Muscle of leg (tissue), 11 donors: Measurements from ENCODE around the gene CALHM3. TPM values are rescaled to one million over a fixed set of nuclear protein-coding genes. Genes with fewer than 3 reads are reported as not detected.

Source experiments
- DNase-seq: peaks from one replicate; pipeline ENCODE4 v3.0.0; 2013
- H3K27ac ChIP-seq: one replicate; pipeline ENCODE4 v1.5.1; 2013; ENCODE audit warnings: mild to moderate bottlenecking, low read length, control low read depth
- H3K27me3 ChIP-seq: one replicate; pipeline ENCODE4 v1.6.1; 2013; ENCODE audit warnings: low read length; ENCODE audit not compliant: control insufficient read depth, insufficient read depth
- H3K36me3 ChIP-seq: one replicate; pipeline ENCODE4 v1.6.1; 2013; ENCODE audit warnings: low read length; ENCODE audit not compliant: control insufficient read depth, insufficient read depth
- H3K4me1 ChIP-seq: one replicate; pipeline ENCODE4 v1.6.1; 2013; ENCODE audit warnings: low read length; ENCODE audit not compliant: control insufficient read depth, insufficient read depth
- H3K4me3 ChIP-seq: one replicate; pipeline ENCODE4 v1.5.1; 2013; ENCODE audit warnings: low read length, control low read depth
- H3K9me3 ChIP-seq: replicated peaks from 2 replicates; pipeline ENCODE4 v1.6.1; 2013; ENCODE audit warnings: low read depth, low read length; ENCODE audit not compliant: control insufficient read depth
- WGBS: methylation state at CpG from one replicate; pipeline ENCODE4 v1.1.5; 2013; ENCODE audit warnings: missing lambda C conversion rate; ENCODE audit not compliant: insufficient coverage; 5-methylcytosine and 5-hydroxymethylcytosine counted together
- polyA plus RNA-seq, 8 donors: library from polyadenylated mRNA; unstranded; fragments of 120-200 nt; gene quantifications; one replicate each; pipeline versions ENCODE4 v1.2.1 to v1.2.3, GENCODE V29; 2013; ENCODE audit warnings: inconsistent platforms in 1 of 8, low replicate concordance in 1 of 8; ENCODE audit not compliant: insufficient read length in 8 of 8, insufficient read depth in 1 of 8
- total RNA-seq: library from RNA; stranded (reverse); fragments of 120-200 nt; gene quantifications from one replicate; pipeline ENCODE4 v1.2.4, GENCODE V29; 2013

CALHM3 gene
- total and polyA plus RNA-seq, 9 donors = 0.13 TPM; not detected in 8

- no peak for DNase-seq
- H3K4me3 ChIP-seq = no peak overlapping the region
- H3K9me3 ChIP-seq = no peaks in the 10 kb centered on the region
- H3K36me3 ChIP-seq = no peaks in the 10 kb centered on the region
- 86% methylated on average over 3 of the region's 3 CpGs for WGBS
- no peak overlapping the region for H3K27ac ChIP-seq
- peaks cover 11% of the 10 kb centered on the region for H3K4me1 ChIP-seq
- H3K27me3 ChIP-seq = peaks cover 4% of the 10 kb centered on the region
Observed at GRCh38 chr10:103474077-103474476, 5.0 kb downstream of the CALHM3 start.

GRCh38 chr10:103473261-103473671 is 5.8 kb downstream of the CALHM3 start:
- DNase-seq = peak; percentile 40
- Histone ChIP-seq H3K27me3 (peaks cover 4% of the 10 kb centered on the region), H3K27ac (no peak overlapping the region), H3K4me1 (peaks cover 11% of the 10 kb centered on the region), H3K36me3 (no peaks in the 10 kb centered on the region), H3K4me3 (no peak overlapping the region), H3K9me3 (no peaks in the 10 kb centered on the region)
- WGBS = 46% methylated on average over 28 of the region's 32 CpGs

- Histone ChIP-seq H3K27ac (no peak overlapping the region), H3K9me3 (no peaks in the 10 kb centered on the region), H3K4me3 (no peak overlapping the region), H3K36me3 (no peaks in the 10 kb centered on the region), H3K27me3 (peaks cover 4% of the 10 kb centered on the region), H3K4me1 (peaks cover 11% of the 10 kb centered on the region)
- WGBS = 75% methylated on average over 1 of the region's 2 CpGs
- DNase-seq = no peak
Observed at GRCh38 chr10:103472005-103472404, 7.0 kb downstream of the CALHM3 start.

- no peaks in the 10 kb centered on the region for H3K9me3 ChIP-seq
- 50% methylated on average over 13 of the region's 14 CpGs for WGBS
- H3K27me3 ChIP-seq = peaks cover 4% of the 10 kb centered on the region
- H3K4me1 ChIP-seq = peaks cover 11% of the 10 kb centered on the region
- H3K4me3 ChIP-seq = no peak overlapping the region
- H3K27ac ChIP-seq = no peak overlapping the region
- peak; percentile 29 for DNase-seq
- H3K36me3 ChIP-seq = no peaks in the 10 kb centered on the region
Observed at GRCh38 chr10:103470761-103471653, 8.0 kb downstream of the CALHM3 start.

- DNase-seq = no peak
- Histone ChIP-seq H3K27ac (no peak overlapping the region), H3K27me3 (peaks cover 4% of the 10 kb centered on the region), H3K4me3 (no peak overlapping the region), H3K9me3 (no peaks in the 10 kb centered on the region), H3K4me1 (peaks cover 11% of the 10 kb centered on the region), H3K36me3 (no peaks in the 10 kb centered on the region)
- 55% methylated on average over 5 of the region's 5 CpGs for WGBS
Observed at GRCh38 chr10:103469201-103469600, 9.8 kb downstream of the CALHM3 start.

GRCh38 chr10:103467406-103467805 is 11.6 kb downstream of the CALHM3 start:
- WGBS = 31% methylated on average over 2 of the region's 7 CpGs
- no peak for DNase-seq
- H3K4me3 ChIP-seq = no peak overlapping the region
- H3K4me1 ChIP-seq = peaks cover 11% of the 10 kb centered on the region
- H3K36me3 ChIP-seq = no peaks in the 10 kb centered on the region
- peaks cover 2% of the 10 kb centered on the region for H3K27me3 ChIP-seq
- H3K9me3 ChIP-seq = no peaks in the 10 kb centered on the region
- no peak overlapping the region for H3K27ac ChIP-seq

- Histone ChIP-seq H3K4me3 (no peak overlapping the region), H3K36me3 (no peaks in the 10 kb centered on the region), H3K9me3 (no peaks in the 10 kb centered on the region), H3K4me1 (peaks cover 7% of the 10 kb centered on the region), H3K27me3 (peaks cover 2% of the 10 kb centered on the region), H3K27ac (no peak overlapping the region)
- 62% methylated on average over 3 of the region's 3 CpGs for WGBS
- no peak for DNase-seq
Observed at GRCh38 chr10:103466734-103467133, 12.3 kb downstream of the CALHM3 start.

GRCh38 chr10:103465411-103466179 is 13.4 kb downstream of the CALHM3 start:
- H3K4me3 ChIP-seq = no peak overlapping the region
- H3K4me1 ChIP-seq = peaks cover 1% of the 10 kb centered on the region
- peaks cover 2% of the 10 kb centered on the region for H3K27me3 ChIP-seq
- DNase-seq = no peak
- H3K36me3 ChIP-seq = no peaks in the 10 kb centered on the region
- no peaks in the 10 kb centered on the region for H3K9me3 ChIP-seq
- H3K27ac ChIP-seq = no peak overlapping the region
- 73% methylated on average over 10 of the region's 14 CpGs for WGBS

GRCh38 chr10:103463499-103463898 is 15.5 kb downstream of the CALHM3 start:
- Histone ChIP-seq H3K27me3 (no peaks in the 10 kb centered on the region), H3K27ac (no peak overlapping the region), H3K9me3 (no peaks in the 10 kb centered on the region), H3K4me1 (no peaks in the 10 kb centered on the region), H3K4me3 (no peak overlapping the region), H3K36me3 (no peaks in the 10 kb centered on the region)
- 47% methylated on average over 3 of the region's 4 CpGs for WGBS
- no peak for DNase-seq

GRCh38 chr10:103459615-103460014 is 19.4 kb downstream of the CALHM3 start:
- Histone ChIP-seq H3K4me1 (no peaks in the 10 kb centered on the region), H3K27ac (no peak overlapping the region), H3K9me3 (no peaks in the 10 kb centered on the region), H3K36me3 (no peaks in the 10 kb centered on the region), H3K4me3 (no peak overlapping the region), H3K27me3 (no peaks in the 10 kb centered on the region)
- no peak for DNase-seq
- 49% methylated on average over 3 of the region's 4 CpGs for WGBS
